NAMALWA (cell line): ENCODE measurements around the gene HSPB3.
A peak's percentile ranks its signal among the peaks of the same experiment; 100 is the strongest.
"Not testable (repeated sequence)": the region's sequence is repeated elsewhere in the genome, so short reads cannot be mapped to it uniquely, and the experiment has no call there.

Experiments
- DNase-seq: peaks from one replicate; pipeline ENCODE4 v3.0.0-alpha.2; 2015; ENCODE audit warnings: low spot score

The HSPB3 gene

GRCh38 chr5:54455413-54456157 lies at the start of gene HSPB3:
HSPB3 (plus strand) TSS chr5:54455699; CDS start chr5:54455790, 91 bp downstream.
- DNase-seq: no peak

- no peak for DNase-seq
Measured at GRCh38 chr5:54411176-54411575, 44.3 kb upstream of the HSPB3 start.

- DNase-seq: no peak
Measured at GRCh38 chr5:54412913-54413312, 42.6 kb upstream of the HSPB3 start.

- no peak for DNase-seq
Measured at GRCh38 chr5:54415147-54415546, 40.4 kb upstream of the HSPB3 start.

GRCh38 chr5:54415896-54416601 lies 39.5 kb upstream of the HSPB3 start:
- DNase-seq: no peak

- DNase-seq: peak; percentile 74
Measured at GRCh38 chr5:54419573-54420423, 35.7 kb upstream of the HSPB3 start.

- DNase-seq: not testable (repeated sequence)
Measured at GRCh38 chr5:54420511-54420910, 35.0 kb upstream of the HSPB3 start.

GRCh38 chr5:54421976-54422375 lies 33.5 kb upstream of the HSPB3 start:
- DNase-seq: no peak

- DNase-seq: no peak
Measured at GRCh38 chr5:54425258-54425657, 30.2 kb upstream of the HSPB3 start.

- no peak for DNase-seq
Measured at GRCh38 chr5:54426209-54426608, 29.3 kb upstream of the HSPB3 start.

GRCh38 chr5:54434650-54435049 lies 20.8 kb upstream of the HSPB3 start:
- not testable (repeated sequence) for DNase-seq

GRCh38 chr5:54438620-54439389 lies 16.7 kb upstream of the HSPB3 start:
- DNase-seq: no peak

- peak; percentile 64 for DNase-seq
Measured at GRCh38 chr5:54440456-54440893, 15.0 kb upstream of the HSPB3 start.

- no peak for DNase-seq
Measured at GRCh38 chr5:54442271-54442670, 13.2 kb upstream of the HSPB3 start.

- DNase-seq: peak; percentile 72
Measured at GRCh38 chr5:54443270-54443669, 12.2 kb upstream of the HSPB3 start.

GRCh38 chr5:54445691-54446378 lies 9.7 kb upstream of the HSPB3 start:
- no peak for DNase-seq

- no peak for DNase-seq
Measured at GRCh38 chr5:54446379-54446732, 9.1 kb upstream of the HSPB3 start.

GRCh38 chr5:54449923-54450322 lies 5.6 kb upstream of the HSPB3 start:
- DNase-seq: no peak

- no peak for DNase-seq
Measured at GRCh38 chr5:54450542-54450941, 5.0 kb upstream of the HSPB3 start.

- DNase-seq: no peak
Measured at GRCh38 chr5:54453046-54453445, 2.5 kb upstream of the HSPB3 start.

GRCh38 chr5:54454602-54455001 lies 897 bp upstream of the HSPB3 start:
- DNase-seq: no peak
